NOMO-1 (cell line): ENCODE results near the gene BTRC.
"Not testable (repeated sequence)": the region's sequence is repeated elsewhere in the genome, so short reads cannot be mapped to it uniquely, and the experiment has no call there.

Experiments used
- DNase-seq, 2 experiments: peaks; one replicate each; lab custom pipeline; 2025; ENCODE audit not compliant: unreplicated experiment in 2 of 2; lab: John Stamatoyannopoulos, UW

BTRC gene

GRCh38 chr10:101385866-101386658 is 32.1 kb downstream of the BTRC start:
- no peak for DNase-seq

- no peak for DNase-seq
Measured at GRCh38 chr10:101386659-101387259, 32.8 kb downstream of the BTRC start.

- DNase-seq = no peak
Measured at GRCh38 chr10:101388676-101389276, 34.8 kb downstream of the BTRC start.

GRCh38 chr10:101389532-101389931 is 35.6 kb downstream of the BTRC start:
- DNase-seq = not testable (repeated sequence)

GRCh38 chr10:101389986-101390531 is 36.1 kb downstream of the BTRC start:
- no peak for DNase-seq

- no peak for DNase-seq
Measured at GRCh38 chr10:101393378-101393777, 39.4 kb downstream of the BTRC start.

GRCh38 chr10:101394524-101395133 is 40.7 kb downstream of the BTRC start:
- no peak for DNase-seq

GRCh38 chr10:101397140-101397539 is 43.2 kb downstream of the BTRC start:
- no peak for DNase-seq

GRCh38 chr10:101400585-101400984 is 46.6 kb downstream of the BTRC start:
- DNase-seq = no peak

GRCh38 chr10:101402711-101403110 is 48.7 kb downstream of the BTRC start:
- no peak for DNase-seq

GRCh38 chr10:101403161-101403560 is 49.2 kb downstream of the BTRC start:
- DNase-seq = no peak

- DNase-seq = no peak
Measured at GRCh38 chr10:101405001-101405400, 51.0 kb downstream of the BTRC start.

GRCh38 chr10:101411598-101411997 is 57.6 kb downstream of the BTRC start:
- DNase-seq = no peak

- DNase-seq = no peak
Measured at GRCh38 chr10:101414034-101414433, 60.1 kb downstream of the BTRC start.

- DNase-seq = no peak
Measured at GRCh38 chr10:101415884-101416283, 61.9 kb downstream of the BTRC start.

GRCh38 chr10:101421967-101422366 is 68.0 kb downstream of the BTRC start:
- DNase-seq = not testable (repeated sequence)

- DNase-seq = no peak
Measured at GRCh38 chr10:101425535-101425934, 71.6 kb downstream of the BTRC start.

GRCh38 chr10:101428036-101428435 is 74.1 kb downstream of the BTRC start:
- DNase-seq = no peak

GRCh38 chr10:101429423-101429822 is 75.5 kb downstream of the BTRC start:
- no peak for DNase-seq

- no peak for DNase-seq
Measured at GRCh38 chr10:101436302-101436701, 82.3 kb downstream of the BTRC start.

- no peak for DNase-seq
Measured at GRCh38 chr10:101438881-101439391, 85.0 kb downstream of the BTRC start.
